ENCODE data around the gene MAST3.

DNA sequence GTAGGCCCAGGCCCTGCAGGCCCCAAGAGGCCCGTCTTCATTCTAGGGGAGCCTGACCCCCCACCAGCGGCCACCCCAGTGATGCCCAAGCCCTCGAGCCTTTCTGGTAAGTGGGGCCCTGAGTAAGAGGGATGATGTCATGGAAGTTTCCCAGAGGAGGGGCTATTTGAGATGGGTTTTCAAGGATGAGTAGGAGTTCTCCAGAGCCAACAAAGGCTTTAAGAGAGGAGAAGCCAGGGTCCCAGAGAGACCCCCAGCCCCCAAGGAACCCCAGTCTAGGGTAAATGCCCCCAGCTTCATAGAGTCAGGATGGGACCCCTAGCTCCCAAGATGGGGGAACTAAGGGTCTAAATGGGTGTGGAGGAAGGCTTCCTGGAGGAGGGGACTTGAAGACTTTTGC lies 46.3 kb downstream of the MAST3 start:
- TF ChIP-seq, protein P1, sequence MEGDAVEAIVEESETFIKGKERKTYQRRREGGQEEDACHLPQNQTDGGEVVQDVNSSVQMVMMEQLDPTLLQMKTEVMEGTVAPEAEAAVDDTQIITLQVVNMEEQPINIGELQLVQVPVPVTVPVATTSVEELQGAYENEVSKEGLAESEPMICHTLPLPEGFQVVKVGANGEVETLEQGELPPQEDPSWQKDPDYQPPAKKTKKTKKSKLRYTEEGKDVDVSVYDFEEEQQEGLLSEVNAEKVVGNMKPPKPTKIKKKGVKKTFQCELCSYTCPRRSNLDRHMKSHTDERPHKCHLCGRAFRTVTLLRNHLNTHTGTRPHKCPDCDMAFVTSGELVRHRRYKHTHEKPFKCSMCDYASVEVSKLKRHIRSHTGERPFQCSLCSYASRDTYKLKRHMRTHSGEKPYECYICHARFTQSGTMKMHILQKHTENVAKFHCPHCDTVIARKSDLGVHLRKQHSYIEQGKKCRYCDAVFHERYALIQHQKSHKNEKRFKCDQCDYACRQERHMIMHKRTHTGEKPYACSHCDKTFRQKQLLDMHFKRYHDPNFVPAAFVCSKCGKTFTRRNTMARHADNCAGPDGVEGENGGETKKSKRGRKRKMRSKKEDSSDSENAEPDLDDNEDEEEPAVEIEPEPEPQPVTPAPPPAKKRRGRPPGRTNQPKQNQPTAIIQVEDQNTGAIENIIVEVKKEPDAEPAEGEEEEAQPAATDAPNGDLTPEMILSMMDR (IDR thresholded peaks at IDR 0.05) = no peak
- TF ChIP-seq POLR2A (IDR thresholded peaks at IDR 0.05) = no peak
